GM19240 (cell line): Measurements from ENCODE around the gene CCDC9B.

Source experiments
- DNase-seq: peaks from one replicate; pipeline ENCODE4 v3.0.0; 2011; ENCODE audit warnings: low spot score; ENCODE audit not compliant: insufficient read length

Gene CCDC9B

DNA sequence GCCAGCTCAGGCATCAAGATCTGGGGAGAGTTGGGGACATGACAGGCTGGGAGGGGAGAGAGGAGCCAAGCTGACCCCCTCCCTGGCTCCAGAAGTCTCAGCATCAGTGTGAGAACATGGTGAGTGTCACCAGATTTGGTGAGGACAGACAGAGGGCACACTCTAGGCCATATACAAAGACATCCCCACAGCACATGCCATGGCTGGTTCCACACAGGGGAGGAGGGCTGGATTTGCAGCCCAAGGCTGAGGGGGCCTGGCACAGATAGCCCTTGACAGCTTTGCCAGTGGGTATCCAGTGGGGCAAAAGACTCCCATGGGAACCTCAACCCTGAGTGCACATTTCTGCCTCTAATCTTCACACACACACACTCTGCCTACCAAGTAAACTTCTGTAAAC lies 47.7 kb downstream of the CCDC9B start:
- no peak for DNase-seq

DNA sequence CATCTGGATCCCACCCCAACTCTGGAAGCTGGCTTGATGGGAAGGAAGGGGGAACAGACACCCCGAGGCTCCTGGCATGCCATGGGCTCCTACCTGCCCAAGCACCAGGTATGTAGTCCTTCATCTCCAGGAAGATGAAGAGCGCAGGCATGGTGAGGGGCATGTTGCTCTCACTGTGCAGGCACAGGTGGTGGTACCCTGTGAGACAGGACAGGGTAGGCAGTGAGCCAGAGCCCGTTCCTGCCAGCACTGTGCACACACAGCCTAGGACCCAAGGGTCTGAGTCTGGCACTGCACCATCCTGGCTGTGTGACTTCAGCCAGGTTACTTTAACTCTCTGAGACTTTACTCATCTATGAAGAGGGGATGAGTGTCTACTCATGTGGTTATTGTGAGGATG lies 48.5 kb downstream of the CCDC9B start:
- DNase-seq = no peak

- DNase-seq = no peak
Observed at GRCh38 chr15:40290918-40291574, 49.7 kb downstream of the CCDC9B start.

GRCh38 chr15:40290545-40290917 lies 50.2 kb downstream of the CCDC9B start:
- no peak for DNase-seq

- no peak for DNase-seq
Observed at GRCh38 chr15:40289140-40289775, 51.5 kb downstream of the CCDC9B start.

DNA sequence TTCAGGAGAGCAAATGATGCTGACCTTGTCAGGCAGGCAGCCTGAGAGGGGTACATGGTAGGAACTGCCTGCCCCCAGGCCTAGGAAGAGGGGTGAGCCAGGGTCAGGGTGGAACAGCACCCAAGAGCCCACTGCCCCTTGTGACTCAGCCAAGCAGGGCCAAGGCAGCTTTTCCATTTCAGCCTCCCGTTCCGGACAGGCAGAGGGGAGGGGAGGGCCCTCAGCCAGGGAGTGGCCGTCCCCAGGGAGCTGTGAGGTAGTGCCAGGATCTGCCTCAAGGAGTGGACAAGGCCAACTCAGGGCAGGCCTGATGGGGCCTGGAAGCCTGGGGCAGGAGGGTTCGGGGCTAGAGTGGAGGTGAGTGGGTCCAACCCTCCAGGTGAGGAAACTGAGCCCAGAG lies 52.8 kb downstream of the CCDC9B start:
- DNase-seq = no peak

DNA sequence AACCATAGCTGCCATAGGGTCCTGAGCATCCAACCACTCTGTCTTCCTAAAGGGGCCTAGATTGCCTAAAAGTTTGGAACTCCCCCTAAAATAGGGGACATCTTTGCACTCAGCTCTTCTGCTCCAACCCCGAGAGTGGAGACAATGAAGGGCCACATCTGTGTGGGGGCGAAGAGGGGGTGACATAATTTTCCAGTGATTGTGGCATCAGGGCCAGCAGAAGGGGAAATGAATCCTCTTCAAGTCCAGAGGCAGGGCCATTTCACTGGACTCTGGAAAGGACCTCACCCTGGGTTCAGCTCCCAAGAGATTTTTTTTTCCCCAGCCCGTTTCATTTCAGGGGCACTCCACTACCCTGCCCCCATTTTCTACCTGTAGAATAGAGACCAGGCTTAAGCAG lies 53.2 kb downstream of the CCDC9B start:
- DNase-seq = no peak

- no peak for DNase-seq
Observed at GRCh38 chr15:40286794-40287193, 53.9 kb downstream of the CCDC9B start.

GRCh38 chr15:40286061-40286532 lies 54.6 kb downstream of the CCDC9B start:
- DNase-seq = no peak

DNA sequence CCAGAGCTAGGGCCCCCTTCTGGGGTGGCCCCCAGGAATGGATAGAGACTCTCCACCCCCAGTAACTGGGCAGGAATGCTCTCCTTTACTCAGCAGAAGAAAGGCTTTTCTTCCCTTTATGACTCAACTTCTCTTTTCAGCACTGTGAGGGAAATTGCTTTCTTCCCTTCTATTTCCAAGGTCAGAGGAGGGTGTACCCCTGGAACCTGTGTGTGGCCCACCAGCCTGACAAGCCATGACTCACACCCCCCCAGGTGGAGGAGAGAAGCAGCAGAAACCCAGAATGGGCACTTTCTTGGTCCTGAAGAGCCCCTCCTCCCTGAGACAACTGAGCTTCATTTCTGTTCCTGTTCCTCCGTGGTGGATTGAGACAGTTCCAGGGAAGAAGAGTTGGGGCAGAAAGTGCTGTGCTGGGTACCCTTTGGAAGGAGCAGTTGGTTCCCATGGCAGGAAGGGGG lies 55.2 kb downstream of the CCDC9B start:
- DNase-seq = no peak

DNA sequence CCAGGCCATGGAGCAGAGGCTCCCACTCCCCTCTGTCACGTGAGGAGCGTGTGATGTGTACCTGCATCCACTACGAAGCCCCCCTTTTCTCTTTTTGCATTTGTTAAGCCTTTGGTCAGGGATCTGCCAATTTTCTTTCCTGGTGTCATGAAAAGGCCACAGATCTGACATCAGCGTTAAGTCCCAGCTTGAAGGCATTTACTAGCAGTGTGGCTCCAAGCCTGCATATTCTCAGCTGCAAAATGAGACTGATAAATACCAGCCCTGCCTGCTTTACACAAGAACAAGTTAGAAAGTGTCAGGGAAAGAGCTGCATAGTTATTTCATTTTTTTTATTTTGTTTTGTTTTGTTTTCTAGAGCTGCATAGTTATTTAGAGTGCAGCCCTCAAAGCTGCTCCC lies 55.6 kb downstream of the CCDC9B start:
- no peak for DNase-seq

DNA sequence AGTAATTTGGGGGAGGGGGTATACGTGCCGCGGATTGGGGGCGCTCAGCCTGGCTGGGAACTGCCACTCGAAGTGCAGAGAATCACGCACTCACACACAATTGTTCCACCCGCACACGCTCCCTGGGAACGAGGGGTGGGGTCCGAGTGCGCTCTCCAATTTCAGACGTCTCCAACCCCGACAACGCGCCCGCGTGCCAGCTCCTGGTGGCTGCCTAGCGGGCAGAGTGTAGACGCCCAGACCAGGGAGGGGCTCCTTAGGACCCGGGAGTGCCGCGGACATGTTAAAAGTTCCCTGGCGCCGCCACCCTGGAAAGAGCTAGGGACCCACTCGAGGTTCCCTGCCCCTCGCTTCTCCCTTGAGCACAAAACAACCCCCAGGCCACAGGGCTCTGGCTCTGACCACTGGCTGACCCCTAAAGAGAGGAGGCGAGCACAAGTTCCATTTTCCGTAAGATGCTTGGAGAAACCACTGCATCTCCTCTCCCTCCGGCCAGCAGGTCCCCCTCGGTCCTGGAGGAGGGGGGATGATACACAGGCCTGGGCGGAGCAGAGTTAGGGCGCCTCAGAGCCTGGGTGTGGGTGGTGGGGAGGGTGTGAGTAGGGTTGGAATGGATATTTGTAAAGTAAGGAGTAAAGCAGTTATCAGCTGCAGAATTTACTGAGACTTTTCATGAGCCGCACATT lies 57.0 kb downstream of the CCDC9B start:
- no peak for DNase-seq

- no peak for DNase-seq
Observed at GRCh38 chr15:40282869-40283614, 57.7 kb downstream of the CCDC9B start, which contains the start of gene ANKRD63. TSS of gene ANKRD63 (minus strand) at chr15:40283064. CDS start at chr15:40282586, 478 bp downstream.

DNA sequence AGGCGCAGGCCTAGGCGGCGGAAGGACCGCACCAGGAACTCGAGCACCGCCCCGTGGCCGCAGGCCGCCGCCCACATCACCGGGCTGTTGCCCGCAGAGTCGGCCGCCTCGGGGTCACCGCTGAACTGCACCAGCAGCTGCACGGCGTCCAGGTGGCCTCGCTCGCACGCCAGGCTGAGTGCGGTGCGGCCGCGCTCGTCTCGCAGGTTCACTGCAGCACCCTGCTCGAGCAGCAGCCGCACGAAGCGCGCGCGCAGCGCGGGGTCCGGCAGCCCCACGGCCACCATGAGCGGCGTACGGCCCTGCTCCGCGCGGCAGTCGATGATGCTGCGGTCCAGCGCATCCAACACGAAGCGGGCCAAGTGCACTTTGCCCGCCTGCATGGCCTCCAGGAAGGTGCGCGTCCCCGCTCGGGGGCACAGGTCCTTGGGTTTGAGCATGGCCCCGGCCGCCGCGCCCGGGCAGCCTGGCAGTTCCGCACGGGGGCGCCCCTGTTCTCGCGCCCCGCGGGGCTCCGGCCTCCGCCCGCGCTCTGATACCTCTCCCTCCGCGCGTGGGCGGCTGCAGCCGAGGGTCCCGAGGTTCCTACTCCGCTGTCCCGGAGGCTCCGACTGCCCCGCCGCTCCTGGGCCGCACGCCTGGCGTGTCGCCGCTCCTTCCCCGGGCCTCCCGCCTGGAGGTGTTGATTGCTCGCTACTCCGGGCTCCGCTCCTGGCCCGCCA lies 58.4 kb downstream of the CCDC9B start:
- no peak for DNase-seq

DNA sequence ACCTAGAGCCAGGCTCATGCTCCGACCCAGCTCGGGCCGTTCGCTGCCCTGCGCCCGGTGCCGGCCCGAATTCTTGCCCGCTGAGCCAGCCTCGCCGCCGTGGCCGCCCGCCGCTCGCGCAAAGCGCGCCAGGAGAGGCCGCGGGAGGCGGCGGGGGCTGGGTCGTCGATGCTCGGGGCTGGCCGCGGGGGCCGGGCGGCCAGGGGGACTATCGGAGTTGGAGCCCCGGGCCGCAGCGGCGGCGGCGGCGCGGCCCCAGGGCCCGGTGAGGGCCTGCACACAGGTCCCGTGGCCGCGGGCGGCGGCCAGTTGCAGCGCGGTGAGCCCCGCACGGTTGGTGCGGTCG lies 59.0 kb downstream of the CCDC9B start:
- no peak for DNase-seq
